ES-I3 (cell line): ENCODE data around the gene REPIN1.

Source experiments
- H3K36me3 ChIP-seq: 2 replicates; pipeline ENCODE4 v1.6.1; 2013; ENCODE audit warnings: mild to moderate bottlenecking, low read length, control low read depth, moderate library complexity; ENCODE audit not compliant: insufficient read depth
- H3K4me1 ChIP-seq: 2 replicates; pipeline ENCODE4 v1.6.1; 2013; ENCODE audit warnings: mild to moderate bottlenecking, control low read depth, low read length; ENCODE audit not compliant: insufficient read depth
- H3K9ac ChIP-seq: 2 replicates; pipeline ENCODE4 v1.6.1; 2013; ENCODE audit warnings: low read depth, mild to moderate bottlenecking, low read length, moderate library complexity
- H3K9me3 ChIP-seq: 2 replicates; pipeline ENCODE4 v1.6.1; 2013; ENCODE audit warnings: mild to moderate bottlenecking, low read length, moderate library complexity; ENCODE audit not compliant: control insufficient read depth, insufficient read depth

Gene REPIN1

GRCh38 chr7:150371131-150371995 lies 2.7 kb downstream of the REPIN1 start:
- H3K36me3 ChIP-seq, result peaks cover 7% of the 10 kb centered on the region; the same call in 1 of the 2 replicates

GRCh38 chr7:150371996-150372270 lies 3.3 kb downstream of the REPIN1 start:
- H3K9ac ChIP-seq, result no peak overlapping the region
- H3K4me1 ChIP-seq, result peaks cover 36% of the 10 kb centered on the region
- H3K9me3 ChIP-seq, result no peaks in the 10 kb centered on the region
- H3K36me3 ChIP-seq, result peaks cover 7% of the 10 kb centered on the region; the same call in 1 of the 2 replicates

More at GRCh38 chr7:150371131-150371995, 2.7 kb downstream of the REPIN1 start:
- Histone ChIP-seq H3K9ac (no peak overlapping the region), H3K9me3 (no peaks in the 10 kb centered on the region), H3K4me1 (peaks cover 32% of the 10 kb centered on the region)

GRCh38 chr7:150372271-150373048 lies 3.8 kb downstream of the REPIN1 start:
- no peak overlapping the region for H3K9ac ChIP-seq
- H3K9me3 ChIP-seq, result no peaks in the 10 kb centered on the region
- peaks cover 7% of the 10 kb centered on the region; the same call in 1 of the 2 replicates for H3K36me3 ChIP-seq
- H3K4me1 ChIP-seq, result peaks cover 41% of the 10 kb centered on the region

GRCh38 chr7:150373049-150373801 lies 4.6 kb downstream of the REPIN1 start:
- H3K4me1 ChIP-seq, result peaks cover 47% of the 10 kb centered on the region

GRCh38 chr7:150374026-150374425 lies 5.4 kb downstream of the REPIN1 start:
- no peak overlapping the region for H3K9ac ChIP-seq
- peaks cover 47% of the 10 kb centered on the region for H3K4me1 ChIP-seq
- H3K9me3 ChIP-seq, result no peaks in the 10 kb centered on the region
- H3K36me3 ChIP-seq, result peaks cover 7% of the 10 kb centered on the region; the same call in 1 of the 2 replicates

More at GRCh38 chr7:150373049-150373801, 4.6 kb downstream of the REPIN1 start:
- Histone ChIP-seq H3K9ac (no peak overlapping the region), H3K9me3 (no peaks in the 10 kb centered on the region), H3K36me3 (peaks cover 7% of the 10 kb centered on the region; the same call in 1 of the 2 replicates)

- peaks cover 7% of the 10 kb centered on the region; the same call in 1 of the 2 replicates for H3K36me3 ChIP-seq
- H3K9me3 ChIP-seq, result no peaks in the 10 kb centered on the region
- H3K9ac ChIP-seq, result no peak overlapping the region
- H3K4me1 ChIP-seq, result peaks cover 47% of the 10 kb centered on the region
These were observed 5.8 kb downstream of the REPIN1 start for GRCh38 chr7:150374472-150374871.

GRCh38 chr7:150375662-150376521 lies 7.3 kb downstream of the REPIN1 start:
- H3K9ac ChIP-seq, result no peak overlapping the region
- no peaks in the 10 kb centered on the region for H3K9me3 ChIP-seq
- peaks cover 43% of the 10 kb centered on the region for H3K4me1 ChIP-seq
- H3K36me3 ChIP-seq, result peaks cover 2% of the 10 kb centered on the region; the same call in 1 of the 2 replicates

- Histone ChIP-seq H3K9me3 (no peaks in the 10 kb centered on the region), H3K9ac (no peak overlapping the region), H3K4me1 (peaks cover 44% of the 10 kb centered on the region), H3K36me3 (no peaks in the 10 kb centered on the region)
These were observed 7.9 kb downstream of the REPIN1 start for GRCh38 chr7:150376560-150376959.

- no peak overlapping the region for H3K9ac ChIP-seq
- peaks cover 46% of the 10 kb centered on the region for H3K4me1 ChIP-seq
- H3K9me3 ChIP-seq, result no peaks in the 10 kb centered on the region
- H3K36me3 ChIP-seq, result no peaks in the 10 kb centered on the region
These were observed 8.6 kb downstream of the REPIN1 start for GRCh38 chr7:150377196-150377595.

- Histone ChIP-seq H3K36me3 (no peaks in the 10 kb centered on the region), H3K4me1 (peaks cover 51% of the 10 kb centered on the region), H3K9me3 (no peaks in the 10 kb centered on the region), H3K9ac (peak overlapping the region; percentile 77; the same call in 1 of the 2 replicates)
These were observed 9.0 kb downstream of the REPIN1 start for GRCh38 chr7:150377635-150378034.

- no peaks in the 10 kb centered on the region for H3K36me3 ChIP-seq
- peak overlapping the region; percentile 77 for H3K9ac ChIP-seq
- H3K4me1 ChIP-seq, result peaks cover 54% of the 10 kb centered on the region
- H3K9me3 ChIP-seq, result no peaks in the 10 kb centered on the region
These were observed 9.7 kb downstream of the REPIN1 start for GRCh38 chr7:150378115-150378852.

GRCh38 chr7:150378853-150379440 lies 10.3 kb downstream of the REPIN1 start, which contains the start of gene ZNF775:
Gene ZNF775, plus strand, starts transcription at chr7:150379330. Its CDS starts 9,141 bp downstream, at chr7:150388471.
- H3K9ac ChIP-seq, result peak within 1 kb of the TSS; percentile 77
- peaks cover 51% of the 10 kb centered on the region for H3K4me1 ChIP-seq
- no peaks in the 10 kb centered on the region for H3K9me3 ChIP-seq

More at GRCh38 chr7:150378853-150379440, 10.3 kb downstream of the REPIN1 start, which contains the start of gene ZNF775:
- H3K36me3 ChIP-seq, result no peaks in the 10 kb centered on the region
